Measurements from ENCODE around the gene C4orf54.

C4orf54 gene

GRCh38 chr4:99693140-99693539 lies 35.5 kb upstream of the C4orf54 start:
- TF ChIP-seq EZH2phosphoT487 (conservative IDR thresholded peaks at IDR 0.05; ENCODE audit: low read length) (no peak), CTCF (IDR thresholded peaks at IDR 0.05; ENCODE audit: insufficient read depth, low read length, poor library complexity, severe bottlenecking) (no peak)

GRCh38 chr4:99690990-99691389 lies 33.4 kb upstream of the C4orf54 start:
- no peak overlapping the region for H2AFZ ChIP-seq (ENCODE audit: low read depth, low read length, severe bottlenecking)
- no peak overlapping the region for H3K4me3 ChIP-seq (ENCODE audit: insufficient read depth, low read length, poor library complexity, severe bottlenecking)
- H3K36me3 ChIP-seq (ENCODE audit: low read length) = no peaks in the 10 kb centered on the region
- no peak overlapping the region for H3K27ac ChIP-seq (ENCODE audit: low read depth, low read length)
- H4K20me1 ChIP-seq (ENCODE audit: low read depth, low read length) = no peaks in the 10 kb centered on the region
- H3F3A ChIP-seq (ENCODE audit: insufficient read depth) = no peaks in the 10 kb centered on the region
- TF ChIP-seq CTCF (IDR thresholded peaks at IDR 0.05; ENCODE audit: insufficient read depth, low read length, poor library complexity, severe bottlenecking) (no peak), EZH2phosphoT487 (conservative IDR thresholded peaks at IDR 0.05; ENCODE audit: low read length) (no peak)
- no peaks in the 10 kb centered on the region for H3K9me3 ChIP-seq (ENCODE audit: insufficient read depth, low read length)
- H3K4me2 ChIP-seq (ENCODE audit: low read depth, low read length, poor library complexity, severe bottlenecking) = no peak overlapping the region
- H3K9ac ChIP-seq (ENCODE audit: low read length) = no peak overlapping the region
- H3K79me2 ChIP-seq (ENCODE audit: insufficient read depth, low read length) = no peaks in the 10 kb centered on the region
- no peaks in the 10 kb centered on the region for H3K9me2 ChIP-seq (replicated peaks; ENCODE audit: insufficient read depth, low read length)
- H3K27me3 ChIP-seq (ENCODE audit: low read length) = no peaks in the 10 kb centered on the region

More at GRCh38 chr4:99693140-99693539, 35.5 kb upstream of the C4orf54 start:
- no peaks in the 10 kb centered on the region for H3K79me2 ChIP-seq (ENCODE audit: insufficient read depth, low read length)
- no peak overlapping the region for H3K4me2 ChIP-seq (ENCODE audit: low read depth, low read length, poor library complexity, severe bottlenecking)
- H3K36me3 ChIP-seq (ENCODE audit: low read length) = no peaks in the 10 kb centered on the region
- no peaks in the 10 kb centered on the region for H3K9me3 ChIP-seq (ENCODE audit: insufficient read depth, low read length)
- H3K9me2 ChIP-seq (replicated peaks; ENCODE audit: insufficient read depth, low read length) = no peaks in the 10 kb centered on the region
- no peaks in the 10 kb centered on the region for H3K27me3 ChIP-seq (ENCODE audit: low read length)
- H3F3A ChIP-seq (ENCODE audit: insufficient read depth) = no peaks in the 10 kb centered on the region
- no peak overlapping the region for H3K27ac ChIP-seq (ENCODE audit: low read depth, low read length)
- no peak overlapping the region for H3K4me3 ChIP-seq (ENCODE audit: insufficient read depth, low read length, poor library complexity, severe bottlenecking)
- no peak overlapping the region for H2AFZ ChIP-seq (ENCODE audit: low read depth, low read length, severe bottlenecking)
- H3K9ac ChIP-seq (ENCODE audit: low read length) = no peak overlapping the region
- H4K20me1 ChIP-seq (ENCODE audit: low read depth, low read length) = no peaks in the 10 kb centered on the region

- H3K9ac ChIP-seq (ENCODE audit: low read length) = no peak overlapping the region
- no peak overlapping the region for H3K4me3 ChIP-seq (ENCODE audit: insufficient read depth, low read length, poor library complexity, severe bottlenecking)
- no peaks in the 10 kb centered on the region for H3K27me3 ChIP-seq (ENCODE audit: low read length)
- no peaks in the 10 kb centered on the region for H3K36me3 ChIP-seq (ENCODE audit: low read length)
- no peaks in the 10 kb centered on the region for H3K9me2 ChIP-seq (replicated peaks; ENCODE audit: insufficient read depth, low read length)
- H3K9me3 ChIP-seq (ENCODE audit: insufficient read depth, low read length) = no peaks in the 10 kb centered on the region
- no peak overlapping the region for H3K27ac ChIP-seq (ENCODE audit: low read depth, low read length)
- no peaks in the 10 kb centered on the region for H3K79me2 ChIP-seq (ENCODE audit: insufficient read depth, low read length)
- H4K20me1 ChIP-seq (ENCODE audit: low read depth, low read length) = no peaks in the 10 kb centered on the region
- H3K4me2 ChIP-seq (ENCODE audit: low read depth, low read length, poor library complexity, severe bottlenecking) = no peak overlapping the region
- no peaks in the 10 kb centered on the region for H3F3A ChIP-seq (ENCODE audit: insufficient read depth)
- no peak for TF ChIP-seq CTCF (IDR thresholded peaks at IDR 0.05; ENCODE audit: insufficient read depth, low read length, poor library complexity, severe bottlenecking)
- no peak for TF ChIP-seq EZH2phosphoT487 (conservative IDR thresholded peaks at IDR 0.05; ENCODE audit: low read length)
- H2AFZ ChIP-seq (ENCODE audit: low read depth, low read length, severe bottlenecking) = no peak overlapping the region
Observed at GRCh38 chr4:99690472-99690871, 32.8 kb upstream of the C4orf54 start.
